HG02852 (cell line): ENCODE measurements around the gene WASF3.
"Not testable (repeated sequence)": the region's sequence is repeated elsewhere in the genome, so short reads cannot be mapped to it uniquely, and the experiment has no call there.

Experiments
- ATAC-seq: cut with Tn5 transposase; IDR thresholded peaks from one replicate; pipeline ENCODE4 v1.9.1; 2021; ENCODE audit warnings: mild to moderate bottlenecking, moderate library complexity; ENCODE audit not compliant: unreplicated experiment

The WASF3 gene

GRCh38 chr13:26623125-26623524 lies 65.6 kb downstream of the WASF3 start:
- ATAC-seq = no peak

- ATAC-seq = no peak
Measured at GRCh38 chr13:26624572-26624971, 67.1 kb downstream of the WASF3 start.

- no peak for ATAC-seq
Measured at GRCh38 chr13:26626271-26626670, 68.8 kb downstream of the WASF3 start.

GRCh38 chr13:26628706-26629105 lies 71.2 kb downstream of the WASF3 start:
- no peak for ATAC-seq

GRCh38 chr13:26629260-26629825 lies 71.9 kb downstream of the WASF3 start:
- no peak for ATAC-seq

- not testable (repeated sequence) for ATAC-seq
Measured at GRCh38 chr13:26635634-26636033, 78.2 kb downstream of the WASF3 start.

- not testable (repeated sequence) for ATAC-seq
Measured at GRCh38 chr13:26636073-26636472, 78.6 kb downstream of the WASF3 start.

- no peak for ATAC-seq
Measured at GRCh38 chr13:26646603-26647002, 89.1 kb downstream of the WASF3 start.

GRCh38 chr13:26651234-26651633 lies 93.8 kb downstream of the WASF3 start:
- no peak for ATAC-seq

GRCh38 chr13:26653310-26653709 lies 95.8 kb downstream of the WASF3 start:
- no peak for ATAC-seq

- no peak for ATAC-seq
Measured at GRCh38 chr13:26653842-26654241, 96.4 kb downstream of the WASF3 start.

GRCh38 chr13:26656919-26657318 lies 99.4 kb downstream of the WASF3 start:
- ATAC-seq = no peak

- no peak for ATAC-seq
Measured at GRCh38 chr13:26658448-26659385, 101.2 kb downstream of the WASF3 start.

- no peak for ATAC-seq
Measured at GRCh38 chr13:26660185-26660584, 102.7 kb downstream of the WASF3 start.

- no peak for ATAC-seq
Measured at GRCh38 chr13:26660766-26661165, 103.3 kb downstream of the WASF3 start.

GRCh38 chr13:26663791-26664190 lies 106.3 kb downstream of the WASF3 start:
- no peak for ATAC-seq

GRCh38 chr13:26664286-26664685 lies 106.8 kb downstream of the WASF3 start:
- no peak for ATAC-seq

GRCh38 chr13:26664876-26665275 lies 107.4 kb downstream of the WASF3 start:
- ATAC-seq = no peak

- ATAC-seq = no peak
Measured at GRCh38 chr13:26668357-26669146, 111.1 kb downstream of the WASF3 start.

GRCh38 chr13:26673890-26674289 lies 116.4 kb downstream of the WASF3 start:
- ATAC-seq = no peak

- ATAC-seq = no peak
Measured at GRCh38 chr13:26677156-26677555, 119.7 kb downstream of the WASF3 start.
